ENCODE measurements around the gene CTSH. TPM values are rescaled to one million over a fixed set of nuclear protein-coding genes. Genes with fewer than 3 reads are reported as not detected.

Gene CTSH
- polyA plus RNA-seq, 1 experiment = 30.9 TPM

GRCh38 chr15:78955355-78955754 lies 10.5 kb upstream of the CTSH start:
- DNase-seq (ENCODE audit: low read depth) = no peak
- H3K27me3 ChIP-seq (ENCODE audit: control insufficient read depth, insufficient read depth, low read length) = no peaks in the 10 kb centered on the region
- TF ChIP-seq CTCF (IDR thresholded peaks at IDR 0.05; ENCODE audit: insufficient read depth, low read depth, low read length) = no peak
- no peak overlapping the region for H3K4me3 ChIP-seq (ENCODE audit: low read depth, low read length)
- ChIA-PET POLR2A (no interaction called here), CTCF (interaction anchor here (0.5 kb wide), 1 partner anchor 57 kb away, joined by 4 read pairs; no protein-coding TSS in a partner anchor)
- H3K36me3 ChIP-seq (ENCODE audit: control insufficient read depth, insufficient read depth, low read length) = no peaks in the 10 kb centered on the region

- no peak for DNase-seq (ENCODE audit: low read depth)
- ChIA-PET CTCF (no interaction called here), POLR2A (no interaction called here)
- H3K4me3 ChIP-seq (ENCODE audit: low read depth, low read length) = no peak overlapping the region
- no peak for TF ChIP-seq CTCF (IDR thresholded peaks at IDR 0.05; ENCODE audit: insufficient read depth, low read depth, low read length)
- no peaks in the 10 kb centered on the region for H3K36me3 ChIP-seq (ENCODE audit: control insufficient read depth, insufficient read depth, low read length)
- H3K27me3 ChIP-seq (ENCODE audit: control insufficient read depth, insufficient read depth, low read length) = no peaks in the 10 kb centered on the region; the same call in 1 of the 2 replicates
Measured at GRCh38 chr15:78951841-78952238, 7.0 kb upstream of the CTSH start.

- Histone ChIP-seq H3K4me3 (ENCODE audit: low read depth, low read length) (no peak overlapping the region), H3K27me3 (ENCODE audit: control insufficient read depth, insufficient read depth, low read length) (peaks cover 1% of the 10 kb centered on the region), H3K36me3 (ENCODE audit: control insufficient read depth, insufficient read depth, low read length) (no peaks in the 10 kb centered on the region)
- POLR2A ChIA-PET = no interaction called here
- CTCF ChIA-PET = interaction anchor here (0.7 to 1.0 kb wide), 3 partner anchors 14 to 234 kb away, joined by 3 read pairs; no protein-coding TSS in a partner anchor
- DNase-seq (ENCODE audit: low read depth) = no peak
- peak; percentile 46 for TF ChIP-seq CTCF (IDR thresholded peaks at IDR 0.05; ENCODE audit: insufficient read depth, low read depth, low read length)
Measured at GRCh38 chr15:78950902-78951840, 6.3 kb upstream of the CTSH start.

- POLR2A ChIA-PET = no interaction called here
- no peaks in the 10 kb centered on the region for H3K36me3 ChIP-seq (ENCODE audit: control insufficient read depth, insufficient read depth, low read length)
- H3K4me3 ChIP-seq (ENCODE audit: low read depth, low read length) = no peak overlapping the region
- TF ChIP-seq CTCF (IDR thresholded peaks at IDR 0.05; ENCODE audit: insufficient read depth, low read depth, low read length) = no peak
- DNase-seq (ENCODE audit: low read depth) = no peak
- CTCF ChIA-PET = interaction anchor here (1.0 kb wide), 2 partner anchors 13 to 29 kb away, joined by 3 read pairs; no protein-coding TSS in a partner anchor
- H3K27me3 ChIP-seq (ENCODE audit: control insufficient read depth, insufficient read depth, low read length) = peaks cover 1% of the 10 kb centered on the region
Measured at GRCh38 chr15:78950343-78950742, 5.5 kb upstream of the CTSH start.

GRCh38 chr15:78949461-78949860 lies 4.6 kb upstream of the CTSH start:
- H3K36me3 ChIP-seq (ENCODE audit: control insufficient read depth, insufficient read depth, low read length) = no peaks in the 10 kb centered on the region
- H3K27me3 ChIP-seq (ENCODE audit: control insufficient read depth, insufficient read depth, low read length) = peaks cover 1% of the 10 kb centered on the region
- POLR2A ChIA-PET = no interaction called here
- H3K4me3 ChIP-seq (ENCODE audit: low read depth, low read length) = no peak overlapping the region
- no peak for DNase-seq (ENCODE audit: low read depth)
- TF ChIP-seq CTCF (IDR thresholded peaks at IDR 0.05; ENCODE audit: insufficient read depth, low read depth, low read length) = no peak
- CTCF ChIA-PET = no interaction called here
